GM12878 (cell line): Measurements from ENCODE around the gene TAS2R46. TPM values are rescaled to one million over a fixed set of nuclear protein-coding genes. Genes with fewer than 3 reads are reported as not detected.

Source experiments
- ATAC-seq: fragments of 200-7000 bp; cut with Tn5 transposase; 3 replicates; pipeline ENCODE4 v1.9.1; 2020; ENCODE audit warnings: mild to moderate bottlenecking, moderate library complexity
- BruUV-seq: library from RNA; stranded (reverse); fragments of 400-500 nt; replicated peaks from 2 replicates; lab custom pipeline; 2021; lab: Mats Ljungman, UMichigan
- CTCF ChIA-PET: fragments of 300-600 bp; sonication (Branson Sonifier 250); formaldehyde crosslinking; extraction: SDS; loops from one replicate; lab custom pipeline; 2021; ENCODE audit warnings: inconsistent platforms; lab: Yijun Ruan, JAX
- POLR2A ChIA-PET: fragments of 350-600 bp; formaldehyde crosslinking; extraction: SDS; loops from one replicate; lab custom pipeline; 2021; ENCODE audit warnings: inconsistent platforms; lab: Charles Lee
- RAD21 ChIA-PET: fragments of 300-600 bp; sonication (Branson Sonifier 250); formaldehyde crosslinking; loops from one replicate; lab custom pipeline; 2023; ENCODE audit warnings: antibody characterized with exemption; ENCODE audit not compliant: unreplicated experiment; lab: Charles Lee
- SMC1A ChIA-PET: fragments of 300-600 bp; sonication (Branson Sonifier 250); formaldehyde crosslinking; loops from one replicate; lab custom pipeline; 2023; ENCODE audit not compliant: unreplicated experiment, uncharacterized antibody; lab: Charles Lee
- DNase-seq: peaks from one replicate; pipeline ENCODE4 v3.0.0-alpha.2; 2011; ENCODE audit warnings: low read depth, low spot score
- FAIRE-seq: peaks from 3 replicates; lab custom pipeline; 2011; peaks lifted over from hg19 to GRCh38; lab: Jason Lieb, UNC
- H2AFZ ChIP-seq: 2 replicates; pipeline ENCODE4 v1.6.0; 2011; ENCODE audit warnings: low read depth, low read length, control low read depth; ENCODE audit not compliant: control insufficient read depth
- H3K27ac ChIP-seq: 2 replicates; pipeline ENCODE4 v1.5.1; 2011; ENCODE audit warnings: control low read depth; ENCODE audit not compliant: control insufficient read depth, insufficient read depth
- H3K27me3 ChIP-seq, 2 experiments: replicated peaks in 1 of 2; 2 replicates each; pipeline versions ENCODE4 v1.6.0 to v1.6.1; 2011; ENCODE audit warnings: low read length in 1 of 2; ENCODE audit not compliant: control insufficient read depth in 2 of 2, insufficient read depth in 2 of 2
- H3K36me3 ChIP-seq, 2 experiments: 2 replicates each; pipeline ENCODE4 v1.5.1; 2011; ENCODE audit warnings: low read length in 1 of 2; ENCODE audit not compliant: control insufficient read depth in 2 of 2, insufficient read depth in 2 of 2
- H3K4me1 ChIP-seq: 2 replicates; pipeline ENCODE4 v1.6.1; 2011; ENCODE audit warnings: mild to moderate bottlenecking, low read length, moderate library complexity, mixed read lengths; ENCODE audit not compliant: control insufficient read depth, insufficient read depth
- H3K4me2 ChIP-seq: 2 replicates; pipeline ENCODE4 v1.6.0; 2011; ENCODE audit warnings: control low read depth; ENCODE audit not compliant: control insufficient read depth, insufficient read depth
- H3K4me3 ChIP-seq: fragments of 200-600 bp; sonication (generic); 2 replicates; pipeline ENCODE4 v1.5.1; 2016
- H3K79me2 ChIP-seq: 2 replicates; pipeline ENCODE4 v1.6.0; 2011; ENCODE audit warnings: low read length; ENCODE audit not compliant: control insufficient read depth, insufficient read depth
- H3K9ac ChIP-seq: 2 replicates; pipeline ENCODE4 v1.8.0; 2011; ENCODE audit warnings: low read length, control low read depth, mixed read lengths; ENCODE audit not compliant: control insufficient read depth, insufficient read depth
- H3K9me3 ChIP-seq: replicated peaks from 3 replicates; pipeline ENCODE4 v1.5.1; 2011; ENCODE audit warnings: mild to moderate bottlenecking, low read length; ENCODE audit not compliant: control insufficient read depth, insufficient read depth
- H4K20me1 ChIP-seq: 2 replicates; pipeline ENCODE4 v1.6.0; 2011; ENCODE audit not compliant: control insufficient read depth, insufficient read depth
- ELK1 ChIP-seq: IDR thresholded peaks from 2 replicates; pipeline ENCODE4 v1.6.1; 2012; ENCODE audit warnings: low read depth, low read length, improper control_type of control experiment
- HDAC2 ChIP-seq: fragments of 200-600 bp; sonication (generic); IDR thresholded peaks from 2 replicates; pipeline ENCODE4 v1.6.1; 2017
- HSF1 ChIP-seq: fragments of 150-350 bp; IDR thresholded peaks from 2 replicates; pipeline ENCODE4 v1.6.1; 2014; ENCODE audit warnings: mild to moderate bottlenecking, low read depth, low read length
- NFYB ChIP-seq: IDR thresholded peaks from 2 replicates; pipeline ENCODE4 v1.6.1; 2011; ENCODE audit warnings: low read depth, mild to moderate bottlenecking, low read length, improper control_type of control experiment, moderate library complexity; ENCODE audit not compliant: insufficient read depth
- PAX8 ChIP-seq: fragments of 450-650 bp; IDR thresholded peaks from 2 replicates; pipeline ENCODE4 v1.6.1; 2017; ENCODE audit warnings: mild to moderate bottlenecking, moderate library complexity
- PBX3 ChIP-seq: IDR thresholded peaks from 2 replicates; pipeline ENCODE4 v1.6.1; 2011; ENCODE audit warnings: mild to moderate bottlenecking, low read depth, low read length, moderate library complexity; ENCODE audit not compliant: insufficient replicate concordance
- PRDM15 ChIP-seq: fragments of 450-650 bp; formaldehyde crosslinking; IDR thresholded peaks from 2 replicates; pipeline ENCODE4 v1.4.0; 2020; ENCODE audit warnings: mild to moderate bottlenecking, moderate library complexity
- RB1 ChIP-seq: fragments of 450-650 bp; formaldehyde crosslinking; IDR thresholded peaks from 2 replicates; pipeline ENCODE4 v1.6.1; 2017; ENCODE audit warnings: mild to moderate bottlenecking, borderline replicate concordance
- SIX5 ChIP-seq: IDR thresholded peaks from 2 replicates; pipeline ENCODE4 v1.6.1; 2011; ENCODE audit warnings: mild to moderate bottlenecking, low read depth, low read length, moderate library complexity; ENCODE audit not compliant: severe bottlenecking
- USF2 ChIP-seq: IDR thresholded peaks from 2 replicates; pipeline ENCODE4 v1.6.1; 2011; ENCODE audit warnings: low read depth, low read length, improper control_type of control experiment, borderline replicate concordance
- YBX1 ChIP-seq: fragments of 450-650 bp; IDR thresholded peaks from 2 replicates; pipeline ENCODE4 v1.6.1; 2016; ENCODE audit warnings: antibody characterized with exemption
- WGBS: methylation state at CpG from one replicate; pipeline ENCODE4 v1.1.6; 2016; ENCODE audit warnings: low lambda C conversion rate; ENCODE audit not compliant: insufficient replicate concordance, insufficient coverage; ENCODE audit errors: missing lambda C conversion rate; 5-methylcytosine and 5-hydroxymethylcytosine counted together
- in situ Hi-C: fragments of 300-500 bp; cut with MboI; formaldehyde crosslinking; loops from 9 replicates; pipeline ENCODE4 v1.14.3; 2018; ENCODE audit warnings: mixed read lengths
- intact Hi-C: fragments of 100-400 bp; cut with micrococcal nuclease; formaldehyde crosslinking; loops from one replicate; pipeline ENCODE4 v1.14.2; 2022; ENCODE audit not compliant: unreplicated experiment
- polyA plus RNA-seq, 11 experiments: library from polyadenylated mRNA; depleted of rRNA in 4 of 11; unstranded in 6 of 11; stranded (reverse) in 5 of 11; fragments of >200 nt; fragmentation: Nextera tagmentation in 4 of 11; fragmentation: Illumina TruSeq in 1 of 11; extraction: Ambion mirVana in 4 of 11; extraction: Trizol in 1 of 11; gene quantifications; 1 replicate in 1 of 11; 2 replicates in 10 of 11; pipeline versions ENCODE4 v1.2.1 to v1.2.3, GENCODE V29; 2011 to 2016; ENCODE audit warnings: inconsistent platforms in 2 of 11, missing spikeins in 2 of 11, low read depth in 1 of 11
- total RNA-seq, 4 experiments: library from RNA; depleted of rRNA in 3 of 4; stranded (reverse); fragments of >200 nt in 3 of 4; fragmentation: Illumina TruSeq in 1 of 4; extraction: Trizol in 1 of 4; gene quantifications; 2 replicates each; pipeline versions ENCODE4 v1.2.1 to v1.2.3, GENCODE V29; 2013 to 2021

TAS2R46 gene
- total and polyA plus RNA-seq, 10 of the 15 experiments (the other 5 are each of a cell fraction or from before 2014, with no cell fraction given) = 0.07 to 3.8 (median 0.55) TPM; not detected in 2

GRCh38 chr12:11105546-11105945 is 43.5 kb upstream of the TAS2R46 start:
- Histone ChIP-seq H3K36me3 (peaks cover 0 to 2% of the 10 kb centered on the region in 2 experiments; a peak in 2 of 4 replicates), H3K4me3 (no peak overlapping the region), H3K4me1 (no peaks in the 10 kb centered on the region), H3K79me2 (peaks cover 1% of the 10 kb centered on the region), H3K9ac (no peak overlapping the region), H3K27me3 (no peaks in the 10 kb centered on the region), H4K20me1 (no peaks in the 10 kb centered on the region), H3K4me2 (no peak overlapping the region), H3K27ac (no peak overlapping the region), H2AFZ (no peak overlapping the region), H3K9me3 (peaks cover 8% of the 10 kb centered on the region; the same call in 2 of the 3 replicates)
- ATAC-seq (no peak), DNase-seq (no peak), FAIRE-seq (no peak)
- BruUV-seq = no TSS peak
- RAD21 ChIA-PET = no interaction called here
- 74% methylated on average over 2 of the region's 2 CpGs for WGBS
- intact Hi-C loops (no loop called here), in situ Hi-C loops (no loop called here)
- CTCF ChIA-PET = no interaction called here
- no peak for TF ChIP-seq RB1
- no peak for TF ChIP-seq USF2
- no peak for TF ChIP-seq NFYB
- TF ChIP-seq SIX5 = no peak
- TF ChIP-seq PRDM15 (CRISPR knock-in tag) = no peak
- TF ChIP-seq HSF1 = no peak
- TF ChIP-seq ELK1 = no peak
- TF ChIP-seq PAX8 = no peak
- TF ChIP-seq HDAC2 = no peak
- no peak for TF ChIP-seq YBX1
- no peak for TF ChIP-seq PBX3
- SMC1A ChIA-PET = no interaction called here
- POLR2A ChIA-PET = no interaction called here
